ENCODE data around the gene CCDC88C. TPM values are rescaled to one million over a fixed set of nuclear protein-coding genes. Genes with fewer than 3 reads are reported as not detected.
"Not testable (repeated sequence)": the region's sequence is repeated elsewhere in the genome, so short reads cannot be mapped to it uniquely, and the experiment has no call there.

Gene CCDC88C
- polyA plus RNA-seq, 3 donors from 2014 or later: 19.5 to 58.2 (median 21.2) TPM

- peak; percentile 75 to 76 (median 75) for DNase-seq
- peaks cover 87 to 89% of the 10 kb centered on the region in 2 donors for H3K4me1 Mint-ChIP-seq
- H3K9me3 Mint-ChIP-seq: no peaks in the 10 kb centered on the region
- H3K4me3 Mint-ChIP-seq: peak overlapping the region; percentile 55 to 78 (median 76)
- H3K36me3 Mint-ChIP-seq: peaks cover 4 to 12% (median 5%) of the 10 kb centered on the region in 3 donors
- H3K27ac Mint-ChIP-seq: peak overlapping the region; percentile 86 to 99 (median 92)
- peaks cover 23 to 50% (median 41%) of the 10 kb centered on the region in 3 donors for H3K27me3 Mint-ChIP-seq (ENCODE audit: low read depth in 3 of 3)
These were observed 167.6 kb downstream of the CCDC88C start for GRCh38 chr14:91249841-91250616.

GRCh38 chr14:91246051-91246852 is 171.4 kb downstream of the CCDC88C start:
- DNase-seq: peak in 2 of 3 donors; percentile 43 to 52
- Mint-ChIP-seq H3K27me3 (ENCODE audit: low read depth in 3 of 3) (peaks cover 22 to 32% (median 29%) of the 10 kb centered on the region in 3 donors), H3K4me3 (peak overlapping the region; percentile 51 to 76 (median 60)), H3K9me3 (peaks cover 0 to 2% (median 0%) of the 10 kb centered on the region in 6 donors), H3K27ac (peak overlapping the region; percentile 86 to 99 (median 92)), H3K36me3 (peaks cover 10 to 23% (median 20%) of the 10 kb centered on the region in 3 donors), H3K4me1 (peaks cover 92 to 96% of the 10 kb centered on the region in 2 donors)

- Mint-ChIP-seq H3K4me3 (peak overlapping the region; percentile 51 to 94 (median 76)), H3K27ac (peak overlapping the region; percentile 89 to 98 (median 94)), H3K4me1 (peaks cover 92 to 96% of the 10 kb centered on the region in 2 donors), H3K27me3 (ENCODE audit: low read depth in 3 of 3) (peaks cover 19 to 30% (median 25%) of the 10 kb centered on the region in 3 donors), H3K36me3 (peaks cover 11 to 23% (median 21%) of the 10 kb centered on the region in 3 donors)
- DNase-seq, H3K9me3 Mint-ChIP-seq: not testable (repeated sequence)
These were observed 172.0 kb downstream of the CCDC88C start for GRCh38 chr14:91245616-91246015.

- H3K4me1 Mint-ChIP-seq: peaks cover 92 to 96% of the 10 kb centered on the region in 2 donors
- peaks cover 0 to 2% (median 0%) of the 10 kb centered on the region in 6 donors for H3K9me3 Mint-ChIP-seq
- H3K36me3 Mint-ChIP-seq: peaks cover 11 to 25% (median 23%) of the 10 kb centered on the region in 3 donors
- peaks cover 14 to 24% (median 20%) of the 10 kb centered on the region in 3 donors for H3K27me3 Mint-ChIP-seq (ENCODE audit: low read depth in 3 of 3)
- DNase-seq: no peak
- peak overlapping the region; percentile 89 to 98 (median 94) for H3K27ac Mint-ChIP-seq
- H3K4me3 Mint-ChIP-seq: peak overlapping the region; percentile 89 to 94 (median 93)
These were observed 172.6 kb downstream of the CCDC88C start for GRCh38 chr14:91245029-91245428.

GRCh38 chr14:91244501-91244901 is 173.1 kb downstream of the CCDC88C start, which contains the start of gene GPR68:
Gene GPR68, minus strand, starts transcription at chr14:91244704. Its CDS starts 9,654 bp downstream, at chr14:91235050.
- Mint-ChIP-seq H3K36me3 (peaks cover 11 to 31% (median 23%) of the 10 kb centered on the region in 3 donors), H3K4me1 (peaks cover 92 to 96% of the 10 kb centered on the region in 2 donors)

GRCh38 chr14:91243074-91243471 is 174.5 kb downstream of the CCDC88C start:
- H3K27me3 Mint-ChIP-seq (ENCODE audit: low read depth in 3 of 3): peaks cover 13 to 18% (median 15%) of the 10 kb centered on the region in 3 donors
- DNase-seq: no peak
- peaks cover 0 to 2% (median 0%) of the 10 kb centered on the region in 6 donors for H3K9me3 Mint-ChIP-seq
- H3K27ac Mint-ChIP-seq: peak overlapping the region; percentile 89 to 98 (median 94)
- H3K36me3 Mint-ChIP-seq: peaks cover 16 to 44% (median 23%) of the 10 kb centered on the region in 3 donors
- H3K4me1 Mint-ChIP-seq: peaks cover 95 to 96% of the 10 kb centered on the region in 2 donors
- H3K4me3 Mint-ChIP-seq: peak overlapping the region; percentile 89 to 94 (median 93)

More at GRCh38 chr14:91244501-91244901, 173.1 kb downstream of the CCDC88C start, which contains the start of gene GPR68:
- Mint-ChIP-seq H3K4me3 (peak within 1 kb of the TSS; percentile 89 to 94 (median 93)), H3K27me3 (ENCODE audit: low read depth in 3 of 3) (peaks cover 13 to 21% (median 17%) of the 10 kb centered on the region in 3 donors), H3K9me3 (peaks cover 0 to 2% (median 0%) of the 10 kb centered on the region in 6 donors), H3K27ac (peak within 1 kb of the TSS; percentile 89 to 98 (median 94))
- no peak for DNase-seq

- H3K27ac Mint-ChIP-seq: peak overlapping the region; percentile 89 to 98 (median 94)
- H3K4me1 Mint-ChIP-seq: peaks cover 95 to 96% of the 10 kb centered on the region in 2 donors
- DNase-seq: no peak
- H3K36me3 Mint-ChIP-seq: peaks cover 20 to 45% (median 26%) of the 10 kb centered on the region in 3 donors
- peaks cover 0 to 2% (median 0%) of the 10 kb centered on the region in 6 donors for H3K9me3 Mint-ChIP-seq
- peak overlapping the region; percentile 89 to 94 (median 93) for H3K4me3 Mint-ChIP-seq
- peaks cover 12 to 15% (median 13%) of the 10 kb centered on the region in 3 donors for H3K27me3 Mint-ChIP-seq (ENCODE audit: low read depth in 3 of 3)
These were observed 175.0 kb downstream of the CCDC88C start for GRCh38 chr14:91242635-91243034.

GRCh38 chr14:91241863-91242262 is 175.8 kb downstream of the CCDC88C start:
- H3K36me3 Mint-ChIP-seq: peaks cover 20 to 41% (median 23%) of the 10 kb centered on the region in 3 donors

GRCh38 chr14:91238661-91239060 is 179.0 kb downstream of the CCDC88C start:
- no peak for DNase-seq
- H3K27me3 Mint-ChIP-seq (ENCODE audit: low read depth in 3 of 3): peaks cover 3 to 9% (median 6%) of the 10 kb centered on the region in 3 donors
- peak overlapping the region; percentile 4 to 34 (median 25) for H3K4me3 Mint-ChIP-seq
- peaks cover 80 to 83% of the 10 kb centered on the region in 2 donors for H3K4me1 Mint-ChIP-seq
- peak overlapping the region; percentile 29 to 80 (median 66) for H3K27ac Mint-ChIP-seq
- H3K36me3 Mint-ChIP-seq: peaks cover 31 to 56% (median 35%) of the 10 kb centered on the region in 3 donors
- H3K9me3 Mint-ChIP-seq: peaks cover 0 to 2% (median 0%) of the 10 kb centered on the region in 6 donors

More at GRCh38 chr14:91241863-91242262, 175.8 kb downstream of the CCDC88C start:
- DNase-seq: peak in 2 of 3 donors; percentile 53 to 56
- peaks cover 0 to 2% (median 0%) of the 10 kb centered on the region in 6 donors for H3K9me3 Mint-ChIP-seq
- H3K4me3 Mint-ChIP-seq: peak overlapping the region; percentile 89 to 94 (median 93)
- H3K27me3 Mint-ChIP-seq (ENCODE audit: low read depth in 3 of 3): peaks cover 12 to 15% (median 13%) of the 10 kb centered on the region in 3 donors
- peak overlapping the region; percentile 89 to 98 (median 94) for H3K27ac Mint-ChIP-seq
- H3K4me1 Mint-ChIP-seq: peaks cover 92 to 96% of the 10 kb centered on the region in 2 donors

GRCh38 chr14:91238085-91238484 is 179.5 kb downstream of the CCDC88C start:
- no peak for DNase-seq
- H3K27ac Mint-ChIP-seq: peak overlapping the region in 5 of 6 donors; percentile 29 to 80 (median 63)
- peaks cover 30 to 51% (median 31%) of the 10 kb centered on the region in 3 donors for H3K36me3 Mint-ChIP-seq
- H3K4me3 Mint-ChIP-seq: peak overlapping the region in 1 of 5 donors; percentile 3
- H3K4me1 Mint-ChIP-seq: peaks cover 80 to 81% of the 10 kb centered on the region in 2 donors
- peaks cover 0 to 2% (median 0%) of the 10 kb centered on the region in 6 donors for H3K9me3 Mint-ChIP-seq
- H3K27me3 Mint-ChIP-seq (ENCODE audit: low read depth in 3 of 3): peaks cover 2 to 9% (median 6%) of the 10 kb centered on the region in 3 donors

- Mint-ChIP-seq H3K27ac (peak overlapping the region; percentile 7 to 82 (median 66)), H3K36me3 (peaks cover 31 to 56% (median 32%) of the 10 kb centered on the region in 3 donors), H3K4me1 (peaks cover 80 to 81% of the 10 kb centered on the region in 2 donors), H3K27me3 (ENCODE audit: low read depth in 3 of 3) (peaks cover 2 to 8% (median 5%) of the 10 kb centered on the region in 3 donors), H3K4me3 (no peak overlapping the region), H3K9me3 (peaks cover 0 to 2% (median 0%) of the 10 kb centered on the region in 6 donors)
- no peak for DNase-seq
These were observed 180.4 kb downstream of the CCDC88C start for GRCh38 chr14:91237219-91237618.

GRCh38 chr14:91235841-91236240 is 181.8 kb downstream of the CCDC88C start:
- Mint-ChIP-seq H3K4me3 (peak overlapping the region in 1 of 5 donors; percentile 43), H3K27me3 (ENCODE audit: low read depth in 3 of 3) (peaks cover 0 to 1% (median 0%) of the 10 kb centered on the region in 3 donors), H3K27ac (peak overlapping the region; percentile 10 to 79 (median 50)), H3K36me3 (peaks cover 26 to 54% (median 32%) of the 10 kb centered on the region in 3 donors), H3K4me1 (peaks cover 80 to 81% of the 10 kb centered on the region in 2 donors), H3K9me3 (no peaks in the 10 kb centered on the region)
- no peak for DNase-seq

Measured in immature natural killer cell (primary cell).